OCI-LY1 (cell line): ENCODE results near the gene ZACN.
"Not testable (repeated sequence)": the region's sequence is repeated elsewhere in the genome, so short reads cannot be mapped to it uniquely, and the experiment has no call there.

Source experiments
- H2AFZ ChIP-seq: fragments of 200-600 bp; sonication (generic), shearing (Covaris generic); 2 replicates; pipeline ENCODE4 v1.6.0; 2014; ENCODE audit warnings: antibody characterized with exemption, mild to moderate bottlenecking, low read length
- H3F3A ChIP-seq: fragments of 200-600 bp; sonication (generic), shearing (Covaris generic); 2 replicates; pipeline ENCODE4 v1.6.0; 2014; ENCODE audit warnings: mild to moderate bottlenecking, antibody characterized with exemption, low read length, moderate library complexity; ENCODE audit not compliant: insufficient read depth
- H3K27ac ChIP-seq: fragments of 200-600 bp; sonication (generic); 2 replicates; pipeline ENCODE4 v1.5.1; 2014; ENCODE audit warnings: low read length, mixed run types, mild to moderate bottlenecking, low read depth; ENCODE audit not compliant: poor library complexity, severe bottlenecking
- H3K27me3 ChIP-seq: fragments of 200-600 bp; sonication (generic); 2 replicates; pipeline ENCODE4 v1.6.0; 2014; ENCODE audit warnings: antibody characterized with exemption, mild to moderate bottlenecking, low read length, moderate library complexity; ENCODE audit not compliant: insufficient read depth
- H3K36me3 ChIP-seq: fragments of 200-600 bp; sonication (generic); 2 replicates; pipeline ENCODE4 v1.6.1; 2014; ENCODE audit warnings: mild to moderate bottlenecking, antibody characterized with exemption, low read length, moderate library complexity, mixed read lengths; ENCODE audit not compliant: insufficient read depth
- H3K4me1 ChIP-seq: fragments of 200-600 bp; sonication (generic); 2 replicates; pipeline ENCODE4 v1.5.1; 2014; ENCODE audit warnings: mild to moderate bottlenecking, low read length, moderate library complexity; ENCODE audit not compliant: insufficient read depth, severe bottlenecking
- H3K4me2 ChIP-seq: fragments of 200-600 bp; sonication (generic), shearing (Covaris generic); 2 replicates; pipeline ENCODE4 v1.6.1; 2014; ENCODE audit warnings: low read length
- H3K4me3 ChIP-seq: fragments of 200-600 bp; sonication (generic); 2 replicates; pipeline ENCODE4 v1.5.1; 2014; ENCODE audit warnings: low read length, low read depth, mild to moderate bottlenecking, mixed read lengths; ENCODE audit not compliant: poor library complexity, severe bottlenecking
- H3K79me2 ChIP-seq: fragments of 200-600 bp; shearing (Covaris generic); 2 replicates; pipeline ENCODE4 v1.6.1; 2016; ENCODE audit warnings: mixed run types, low read length, mixed read lengths; ENCODE audit not compliant: insufficient read depth
- H3K9ac ChIP-seq: fragments of 200-600 bp; sonication (generic), shearing (Covaris generic); 2 replicates; pipeline ENCODE4 v1.6.1; 2014; ENCODE audit warnings: mild to moderate bottlenecking, low read length, mixed read lengths
- H3K9me2 ChIP-seq: fragments of 200-600 bp; sonication (generic), shearing (Covaris generic); 2 replicates; pipeline ENCODE4 v1.6.1; 2014; ENCODE audit warnings: low read depth, mild to moderate bottlenecking, low read length, mixed read lengths
- H3K9me3 ChIP-seq: fragments of 200-600 bp; shearing (Covaris generic); 2 replicates; pipeline ENCODE4 v1.6.1; 2014; ENCODE audit warnings: low read length, mixed read lengths
- H4K20me1 ChIP-seq: fragments of 200-600 bp; sonication (generic), shearing (Covaris generic); 2 replicates; pipeline ENCODE4 v1.6.0; 2016; ENCODE audit warnings: mild to moderate bottlenecking, low read length; ENCODE audit not compliant: insufficient read depth
- EZH2 ChIP-seq: fragments of 200-600 bp; sonication (generic), shearing (Covaris generic); IDR thresholded peaks from 2 replicates; pipeline ENCODE4 v1.8.0; 2017; ENCODE audit warnings: borderline replicate concordance, mixed run types, mild to moderate bottlenecking, antibody characterized with exemption, low read length, moderate library complexity, mixed read lengths
- TF ChIP-seq, protein P1 (sequence below): fragments of 200-600 bp; sonication (generic), shearing (Covaris generic); IDR thresholded peaks from 2 replicates; pipeline ENCODE4 v1.5.1; 2017; ENCODE audit warnings: mild to moderate bottlenecking, antibody characterized with exemption, low read length, moderate library complexity, mixed read lengths

ZACN gene

DNA sequence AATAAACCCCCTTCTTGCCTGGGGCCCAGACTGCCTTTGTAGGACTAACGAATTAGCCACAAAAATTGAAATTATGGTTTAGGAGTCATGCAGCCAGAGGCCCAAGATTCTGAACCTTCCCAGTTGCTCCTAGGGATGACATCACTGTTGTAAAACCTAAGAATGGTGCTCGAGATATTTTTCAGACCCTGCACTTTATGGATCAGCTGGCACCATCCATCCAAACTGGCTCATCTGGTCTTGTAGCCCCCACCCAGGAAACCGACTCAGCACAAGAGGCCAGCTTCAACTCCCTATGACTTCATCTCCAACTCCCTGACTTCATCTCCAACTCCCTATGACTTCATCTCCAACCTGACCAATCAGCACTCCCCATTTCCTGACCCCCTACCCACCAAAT is 40.9 kb upstream of the ZACN start:
- H4K20me1 ChIP-seq, result no peaks in the 10 kb centered on the region
- H3F3A ChIP-seq, result no peaks in the 10 kb centered on the region
- no peaks in the 10 kb centered on the region for H3K9me2 ChIP-seq
- H2AFZ ChIP-seq, result no peak overlapping the region
- no peaks in the 10 kb centered on the region for H3K9me3 ChIP-seq
- no peak overlapping the region for H3K4me2 ChIP-seq
- no peaks in the 10 kb centered on the region for H3K4me1 ChIP-seq
- no peaks in the 10 kb centered on the region for H3K79me2 ChIP-seq
- no peak overlapping the region for H3K4me3 ChIP-seq
- H3K27me3 ChIP-seq, result no peaks in the 10 kb centered on the region
- H3K27ac ChIP-seq, result no peak overlapping the region
- no peak overlapping the region for H3K9ac ChIP-seq
- TF ChIP-seq, protein P1, sequence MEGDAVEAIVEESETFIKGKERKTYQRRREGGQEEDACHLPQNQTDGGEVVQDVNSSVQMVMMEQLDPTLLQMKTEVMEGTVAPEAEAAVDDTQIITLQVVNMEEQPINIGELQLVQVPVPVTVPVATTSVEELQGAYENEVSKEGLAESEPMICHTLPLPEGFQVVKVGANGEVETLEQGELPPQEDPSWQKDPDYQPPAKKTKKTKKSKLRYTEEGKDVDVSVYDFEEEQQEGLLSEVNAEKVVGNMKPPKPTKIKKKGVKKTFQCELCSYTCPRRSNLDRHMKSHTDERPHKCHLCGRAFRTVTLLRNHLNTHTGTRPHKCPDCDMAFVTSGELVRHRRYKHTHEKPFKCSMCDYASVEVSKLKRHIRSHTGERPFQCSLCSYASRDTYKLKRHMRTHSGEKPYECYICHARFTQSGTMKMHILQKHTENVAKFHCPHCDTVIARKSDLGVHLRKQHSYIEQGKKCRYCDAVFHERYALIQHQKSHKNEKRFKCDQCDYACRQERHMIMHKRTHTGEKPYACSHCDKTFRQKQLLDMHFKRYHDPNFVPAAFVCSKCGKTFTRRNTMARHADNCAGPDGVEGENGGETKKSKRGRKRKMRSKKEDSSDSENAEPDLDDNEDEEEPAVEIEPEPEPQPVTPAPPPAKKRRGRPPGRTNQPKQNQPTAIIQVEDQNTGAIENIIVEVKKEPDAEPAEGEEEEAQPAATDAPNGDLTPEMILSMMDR, result no peak
- TF ChIP-seq EZH2, result no peak
- H3K36me3 ChIP-seq, result peaks cover 41% of the 10 kb centered on the region

DNA sequence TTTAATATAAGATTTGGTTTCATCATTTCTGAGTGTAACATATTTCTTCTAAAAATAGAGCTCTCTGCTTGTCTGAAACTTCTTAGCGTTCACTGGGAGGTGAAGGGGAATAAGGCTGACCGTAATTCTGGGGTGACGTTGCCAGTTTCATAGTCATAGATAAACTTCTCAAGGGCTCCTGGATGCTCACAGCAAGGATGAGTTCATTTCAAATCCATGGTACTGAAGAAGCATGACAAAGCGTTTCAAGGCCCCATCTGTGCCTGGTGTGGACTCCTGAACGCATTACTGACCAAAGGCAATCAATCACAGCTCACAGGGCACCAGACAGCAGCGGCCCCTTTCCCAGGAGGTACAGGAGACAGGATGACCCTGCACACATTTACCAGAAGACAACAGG is 39.9 kb upstream of the ZACN start:
- Histone ChIP-seq H2AFZ (no peak overlapping the region), H3K9ac (no peak overlapping the region), H3K4me3 (no peak overlapping the region), H3K4me1 (no peaks in the 10 kb centered on the region), H3K36me3 (peaks cover 51% of the 10 kb centered on the region), H3K27me3 (no peaks in the 10 kb centered on the region), H3F3A (no peaks in the 10 kb centered on the region), H4K20me1 (no peaks in the 10 kb centered on the region), H3K9me2 (no peaks in the 10 kb centered on the region), H3K27ac (no peak overlapping the region), H3K4me2 (no peak overlapping the region), H3K79me2 (no peaks in the 10 kb centered on the region), H3K9me3 (no peaks in the 10 kb centered on the region)
- TF ChIP-seq EZH2, result no peak
- TF ChIP-seq, protein P1, result no peak

DNA sequence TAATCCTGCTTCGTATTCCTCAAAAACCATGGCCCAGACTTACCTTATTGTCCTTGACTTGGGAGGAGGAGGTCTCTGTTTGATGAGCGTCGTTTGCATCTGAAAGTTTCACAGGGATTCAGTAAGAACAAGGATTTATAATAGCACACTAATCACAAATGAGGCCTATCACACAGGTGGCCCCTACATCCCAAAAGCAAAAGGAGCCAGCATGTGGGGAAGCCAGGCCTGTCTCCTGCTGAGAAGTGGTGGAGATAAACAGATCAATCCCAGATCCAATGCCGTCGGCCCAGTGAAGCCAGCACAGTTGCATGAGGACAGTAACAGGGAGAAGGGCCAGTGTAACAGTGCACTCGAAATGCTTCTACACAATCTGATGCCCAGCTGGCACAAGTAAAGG is 38.6 kb upstream of the ZACN start:
- H4K20me1 ChIP-seq, result no peaks in the 10 kb centered on the region
- H2AFZ ChIP-seq, result no peak overlapping the region
- no peak overlapping the region for H3K4me3 ChIP-seq
- no peaks in the 10 kb centered on the region for H3F3A ChIP-seq
- no peaks in the 10 kb centered on the region for H3K27me3 ChIP-seq
- H3K79me2 ChIP-seq, result no peaks in the 10 kb centered on the region
- TF ChIP-seq, protein P1, result no peak
- no peak for TF ChIP-seq EZH2
- H3K9ac ChIP-seq, result no peak overlapping the region
- no peak overlapping the region for H3K4me2 ChIP-seq
- peaks cover 64% of the 10 kb centered on the region for H3K36me3 ChIP-seq
- H3K4me1 ChIP-seq, result no peaks in the 10 kb centered on the region
- H3K9me3 ChIP-seq, result no peaks in the 10 kb centered on the region
- H3K9me2 ChIP-seq, result no peaks in the 10 kb centered on the region
- H3K27ac ChIP-seq, result no peak overlapping the region

DNA sequence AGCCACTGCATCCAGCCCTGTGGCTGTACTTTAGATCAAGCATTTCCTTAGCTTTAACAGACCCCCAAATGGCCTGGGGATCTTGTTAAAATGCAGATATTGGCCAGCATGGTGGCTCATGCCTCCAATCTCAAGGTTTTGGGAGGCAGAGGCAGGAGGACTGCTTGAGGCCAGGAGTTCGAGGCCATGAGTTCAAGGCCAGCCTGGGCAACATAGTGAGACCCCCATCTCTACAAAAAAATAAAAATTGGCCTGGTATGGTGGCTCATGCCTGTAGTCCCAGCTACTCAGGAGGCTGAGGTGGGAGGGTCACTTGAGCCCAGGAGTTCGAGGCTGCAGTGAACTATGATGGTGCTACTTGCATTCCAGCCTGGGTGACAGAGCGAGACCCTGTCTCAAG is 36.1 kb upstream of the ZACN start:
- peaks cover 86% of the 10 kb centered on the region for H3K36me3 ChIP-seq
- not testable (repeated sequence) for H2AFZ ChIP-seq, H3K4me1 ChIP-seq, H3K27me3 ChIP-seq, H3K27ac ChIP-seq, H3F3A ChIP-seq, H3K9me3 ChIP-seq, H3K4me3 ChIP-seq, H3K9me2 ChIP-seq, H3K79me2 ChIP-seq, H3K9ac ChIP-seq, H3K4me2 ChIP-seq, H4K20me1 ChIP-seq

DNA sequence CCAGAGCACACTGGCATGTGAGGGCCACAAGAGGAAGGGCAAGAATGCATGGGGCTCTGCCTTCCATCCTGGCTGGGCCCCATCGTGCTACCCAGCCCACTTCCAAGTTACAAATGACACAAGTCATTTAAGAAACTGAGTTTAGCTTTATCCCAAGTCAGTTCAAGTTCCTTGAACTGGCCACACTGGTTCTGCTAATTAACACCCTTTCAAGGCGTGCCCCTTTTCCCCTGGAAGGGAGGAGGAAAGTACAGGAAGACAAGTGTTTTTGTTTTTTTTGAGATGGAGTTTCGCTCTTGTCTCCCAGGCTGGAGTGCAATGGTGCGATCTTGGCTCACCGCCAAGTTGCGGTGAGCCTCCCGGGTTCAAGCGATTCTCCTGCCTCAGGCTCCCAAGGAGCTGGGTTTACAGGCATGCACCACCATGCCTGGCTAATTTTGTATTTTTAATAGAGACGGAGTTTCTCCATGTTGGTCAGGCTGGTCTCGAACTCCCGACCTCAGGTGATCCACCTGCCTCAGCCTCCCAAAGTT is 34.4 kb upstream of the ZACN start:
- H3K4me3 ChIP-seq, H3K27ac ChIP-seq, H3K9me3 ChIP-seq, H4K20me1 ChIP-seq, H3K79me2 ChIP-seq, H3K27me3 ChIP-seq, H3K4me1 ChIP-seq, H3F3A ChIP-seq, H3K4me2 ChIP-seq, H2AFZ ChIP-seq, H3K9me2 ChIP-seq, H3K9ac ChIP-seq: not testable (repeated sequence)
- H3K36me3 ChIP-seq, result peaks cover 88% of the 10 kb centered on the region
